GM06990 (cell line): ENCODE measurements around the gene PTGES3.
A peak's percentile ranks its signal among the peaks of the same experiment; 100 is the strongest.

Source experiments
- DNase-seq: peaks from one replicate; pipeline ENCODE4 v3.0.0-alpha.2; 2011; ENCODE audit not compliant: insufficient read length; ENCODE audit errors: extremely low read depth
- H3K27me3 ChIP-seq: replicated peaks from 2 replicates; pipeline ENCODE4 v1.6.0; 2011; ENCODE audit warnings: low read length; ENCODE audit not compliant: control insufficient read depth, insufficient read depth
- H3K36me3 ChIP-seq: 2 replicates; pipeline ENCODE4 v1.5.1; 2011; ENCODE audit warnings: low read length; ENCODE audit not compliant: control insufficient read depth, insufficient read depth
- H3K4me3 ChIP-seq: replicated peaks from 2 replicates; pipeline ENCODE4 v1.5.1; 2011; ENCODE audit warnings: low read depth, mild to moderate bottlenecking, control low read depth, low read length
- TF ChIP-seq, protein P1 (sequence below): IDR thresholded peaks from 2 replicates; pipeline ENCODE4 v1.5.1; 2011; ENCODE audit warnings: low read length, control low read depth, mild to moderate bottlenecking, inconsistent platforms; ENCODE audit not compliant: insufficient read depth, poor library complexity, severe bottlenecking

Gene PTGES3

DNA sequence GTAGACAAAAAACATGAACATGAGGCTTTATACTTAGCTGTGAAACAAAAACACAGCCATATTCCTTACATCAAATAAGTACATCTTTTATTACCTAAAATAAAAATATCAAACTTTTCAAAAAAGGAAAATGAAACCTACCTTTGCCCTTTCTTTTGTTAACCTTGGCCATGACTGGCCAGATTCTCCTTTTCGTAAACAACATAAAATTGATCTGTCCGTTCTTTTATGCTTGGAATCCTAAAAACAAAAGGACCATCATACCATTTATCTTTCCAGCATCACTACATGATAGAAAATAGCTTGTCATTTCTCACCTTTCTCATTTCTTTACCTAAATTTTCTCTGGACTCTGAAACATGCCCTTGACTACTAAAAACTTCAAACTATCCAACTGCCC, 16.5 kb downstream of the PTGES3 start:
- DNase-seq, result no peak
- peaks cover 19% of the 10 kb centered on the region for H3K36me3 ChIP-seq
- TF ChIP-seq, protein P1, sequence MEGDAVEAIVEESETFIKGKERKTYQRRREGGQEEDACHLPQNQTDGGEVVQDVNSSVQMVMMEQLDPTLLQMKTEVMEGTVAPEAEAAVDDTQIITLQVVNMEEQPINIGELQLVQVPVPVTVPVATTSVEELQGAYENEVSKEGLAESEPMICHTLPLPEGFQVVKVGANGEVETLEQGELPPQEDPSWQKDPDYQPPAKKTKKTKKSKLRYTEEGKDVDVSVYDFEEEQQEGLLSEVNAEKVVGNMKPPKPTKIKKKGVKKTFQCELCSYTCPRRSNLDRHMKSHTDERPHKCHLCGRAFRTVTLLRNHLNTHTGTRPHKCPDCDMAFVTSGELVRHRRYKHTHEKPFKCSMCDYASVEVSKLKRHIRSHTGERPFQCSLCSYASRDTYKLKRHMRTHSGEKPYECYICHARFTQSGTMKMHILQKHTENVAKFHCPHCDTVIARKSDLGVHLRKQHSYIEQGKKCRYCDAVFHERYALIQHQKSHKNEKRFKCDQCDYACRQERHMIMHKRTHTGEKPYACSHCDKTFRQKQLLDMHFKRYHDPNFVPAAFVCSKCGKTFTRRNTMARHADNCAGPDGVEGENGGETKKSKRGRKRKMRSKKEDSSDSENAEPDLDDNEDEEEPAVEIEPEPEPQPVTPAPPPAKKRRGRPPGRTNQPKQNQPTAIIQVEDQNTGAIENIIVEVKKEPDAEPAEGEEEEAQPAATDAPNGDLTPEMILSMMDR, result no peak

DNA sequence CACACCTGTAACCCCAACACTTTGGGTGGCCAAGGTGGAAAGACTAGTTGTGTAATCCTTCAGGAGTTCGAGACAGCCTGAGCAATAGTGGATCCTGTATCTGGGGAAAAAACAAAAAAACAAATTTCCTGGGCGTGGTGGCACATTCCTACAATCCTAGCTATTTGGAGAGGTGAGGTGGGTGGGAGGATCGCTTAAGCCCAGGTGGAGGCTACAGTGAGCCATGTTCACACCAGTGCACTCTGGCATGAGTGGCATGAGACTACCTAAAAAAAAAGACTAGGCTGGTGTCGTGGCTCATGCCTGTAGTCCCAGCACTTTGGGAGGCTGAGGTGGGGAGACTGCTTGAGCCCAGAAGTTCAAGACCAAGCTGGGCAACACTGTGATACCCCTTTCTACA, 17.2 kb downstream of the PTGES3 start:
- no peak for DNase-seq
- Histone ChIP-seq H3K27me3 (no peaks in the 10 kb centered on the region), H3K4me3 (no peak overlapping the region), H3K36me3 (peaks cover 19% of the 10 kb centered on the region)
- TF ChIP-seq, protein P1, result no peak

More for the DNA sequence above, 16.5 kb downstream of the PTGES3 start:
- no peak overlapping the region for H3K4me3 ChIP-seq
- H3K27me3 ChIP-seq, result no peaks in the 10 kb centered on the region

DNA sequence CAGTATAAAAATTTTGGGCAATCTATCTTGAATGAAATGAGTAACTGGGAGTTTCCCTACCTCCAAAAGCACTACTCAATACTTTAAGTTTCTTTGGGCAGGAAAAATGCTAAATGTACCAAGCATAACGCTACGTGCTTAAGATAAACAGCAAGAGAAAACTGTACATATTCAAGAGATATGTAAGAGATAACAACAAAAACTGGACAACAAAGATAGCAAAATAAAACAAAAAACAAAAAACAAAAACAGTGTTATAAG, 20.0 kb downstream of the PTGES3 start:
- Histone ChIP-seq H3K4me3 (no peak overlapping the region), H3K27me3 (no peaks in the 10 kb centered on the region), H3K36me3 (peaks cover 24% of the 10 kb centered on the region)
- TF ChIP-seq, protein P1, result no peak
- no peak for DNase-seq

DNA sequence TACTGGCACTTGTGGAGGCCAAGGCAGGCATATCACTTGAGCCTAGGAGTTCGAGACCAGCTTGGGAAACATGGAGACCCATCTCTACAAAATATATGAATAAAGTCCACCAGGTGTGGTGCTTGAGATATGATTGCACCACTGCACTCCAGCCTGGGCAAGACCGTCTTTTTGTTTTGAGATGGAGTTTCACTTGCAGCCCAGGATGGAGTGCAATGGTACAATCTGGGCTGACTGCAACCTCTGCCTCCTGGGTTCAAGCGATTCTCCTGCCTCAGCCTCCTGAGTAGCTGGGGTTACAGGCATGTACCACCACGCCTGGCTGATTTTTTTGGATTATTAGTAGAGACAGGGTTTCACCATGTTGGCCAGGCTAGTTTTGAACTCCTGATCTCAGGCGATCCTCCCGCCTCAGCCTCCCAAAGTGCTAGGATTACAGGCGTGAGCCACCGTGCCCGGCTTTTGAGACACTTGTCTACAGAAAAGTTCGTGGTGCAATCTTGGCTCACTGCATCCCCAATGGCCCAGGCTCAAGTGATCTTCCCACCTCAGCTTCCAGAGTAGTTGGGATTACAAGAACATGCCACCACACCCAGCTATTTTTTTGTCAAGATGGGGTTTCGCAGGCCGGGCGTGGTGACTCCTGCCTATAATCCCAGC, 26.0 kb downstream of the PTGES3 start:
- Histone ChIP-seq H3K4me3 (no peak overlapping the region), H3K27me3 (no peaks in the 10 kb centered on the region), H3K36me3 (peaks cover 4% of the 10 kb centered on the region)
- TF ChIP-seq, protein P1, result no peak
- DNase-seq, result no peak

DNA sequence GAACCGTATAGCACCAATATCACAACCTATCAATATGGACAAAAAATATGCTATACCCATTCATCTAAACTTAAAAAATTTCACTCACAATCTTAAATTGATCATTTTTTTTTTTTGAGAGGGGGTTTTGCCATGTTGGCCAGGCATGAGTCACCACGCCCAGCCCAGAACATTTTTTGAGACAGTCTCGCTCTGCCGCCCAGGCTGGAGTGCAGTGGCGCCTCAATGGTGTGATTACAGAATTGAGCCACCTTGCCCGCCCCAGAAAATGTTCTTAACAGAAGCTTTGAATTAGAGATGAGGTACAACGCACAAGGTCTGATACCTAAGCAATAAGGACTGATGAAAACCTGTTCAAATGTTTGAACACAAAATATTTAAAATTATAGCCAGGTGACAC, 26.5 kb downstream of the PTGES3 start:
- Histone ChIP-seq H3K4me3 (no peak overlapping the region), H3K27me3 (no peaks in the 10 kb centered on the region), H3K36me3 (peaks cover 4% of the 10 kb centered on the region)
- TF ChIP-seq, protein P1, result no peak
- no peak for DNase-seq

DNA sequence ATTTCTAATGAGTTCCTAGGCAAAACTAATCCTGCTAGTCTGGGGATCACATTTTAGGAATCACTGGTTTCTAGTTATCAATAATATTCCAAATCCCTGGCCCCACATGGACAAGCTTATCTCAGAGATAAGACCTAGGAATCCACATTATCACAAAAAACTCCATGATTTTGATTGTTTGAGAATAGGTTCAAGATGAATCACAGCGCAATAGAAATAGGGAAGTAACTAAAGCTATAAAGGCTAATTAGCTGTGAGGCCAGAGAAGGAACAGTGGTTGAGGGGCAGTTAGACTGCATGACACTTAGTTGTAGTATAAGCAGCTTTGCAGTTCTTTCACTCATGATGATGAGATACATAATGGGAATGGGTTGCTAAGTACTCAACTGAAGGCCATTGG, 29.2 kb downstream of the PTGES3 start:
- Histone ChIP-seq H3K36me3 (peaks cover 1% of the 10 kb centered on the region; the same call in 1 of the 2 replicates), H3K4me3 (no peak overlapping the region), H3K27me3 (no peaks in the 10 kb centered on the region)
- TF ChIP-seq, protein P1, result no peak
- peak; percentile 54 for DNase-seq
